Fibroblast of lung (primary cell): ENCODE measurements around the gene LXN. TPM values are rescaled to one million over a fixed set of nuclear protein-coding genes. Genes with fewer than 3 reads are reported as not detected.
A peak's percentile ranks its signal among the peaks of the same experiment; 100 is the strongest.

Experiments used
- DNase-seq, 2 donors: peaks; one replicate each; pipeline versions ENCODE4 v3.0.0 to v3.0.0-alpha.2; 2010; ENCODE audit warnings: low read depth in 2 of 2
- H2AFZ ChIP-seq: 2 replicates; pipeline ENCODE4 v1.5.1; 2012; ENCODE audit warnings: low read length, control low read depth, inconsistent platforms
- H3K27ac ChIP-seq: 2 replicates; pipeline ENCODE4 v1.5.1; 2011; ENCODE audit warnings: low read length, control low read depth; ENCODE audit not compliant: insufficient read depth
- H3K27me3 ChIP-seq: 2 replicates; pipeline ENCODE4 v1.5.1; 2011; ENCODE audit warnings: mild to moderate bottlenecking, low read length; ENCODE audit not compliant: control insufficient read depth, insufficient read depth
- H3K36me3 ChIP-seq: 2 replicates; pipeline ENCODE4 v1.5.1; 2011; ENCODE audit warnings: low read length; ENCODE audit not compliant: control insufficient read depth, insufficient read depth
- H3K4me1 ChIP-seq: 2 replicates; pipeline ENCODE4 v1.5.1; 2011; ENCODE audit warnings: low read length; ENCODE audit not compliant: control insufficient read depth, insufficient read depth; ENCODE audit errors: extremely low read depth
- H3K4me2 ChIP-seq: 2 replicates; pipeline ENCODE4 v1.5.1; 2011; ENCODE audit warnings: low read length, control low read depth; ENCODE audit not compliant: insufficient read depth; ENCODE audit errors: extremely low read depth
- H3K4me3 ChIP-seq, 4 experiments: fragments of 200-600 bp in 1 of 4; sonication (generic) in 1 of 4; replicated peaks in 1 of 4; 2 replicates each; pipeline ENCODE4 v1.5.1; 2011 to 2016; ENCODE audit warnings: low read length in 4 of 4, low read depth in 3 of 4, mild to moderate bottlenecking in 3 of 4, control low read depth in 2 of 4, inconsistent platforms in 1 of 4, mixed read lengths in 1 of 4; ENCODE audit not compliant: insufficient read depth in 1 of 4; ENCODE audit errors: control extremely low read depth in 1 of 4
- H3K79me2 ChIP-seq: 2 replicates; pipeline ENCODE4 v1.5.1; 2012; ENCODE audit warnings: mild to moderate bottlenecking, low read length, inconsistent platforms; ENCODE audit not compliant: control insufficient read depth, insufficient read depth
- H3K9ac ChIP-seq: 2 replicates; pipeline ENCODE4 v1.5.1; 2011; ENCODE audit warnings: mild to moderate bottlenecking, low read length, control low read depth; ENCODE audit not compliant: insufficient read depth
- H3K9me3 ChIP-seq: 2 replicates; pipeline ENCODE4 v1.5.1; 2012; ENCODE audit warnings: low read depth, low read length; ENCODE audit not compliant: control insufficient read depth, insufficient read depth
- H4K20me1 ChIP-seq: 2 replicates; pipeline ENCODE4 v1.5.1; 2011; ENCODE audit warnings: low read length; ENCODE audit not compliant: control insufficient read depth, insufficient read depth; ENCODE audit errors: extremely low read depth
- CTCF ChIP-seq, 2 donors: IDR thresholded peaks in 1 of 2; conservative IDR thresholded peaks in 1 of 2; 1 replicate in 1 of 2; 2 replicates in 1 of 2; pipeline ENCODE4 v1.5.1; 2011 to 2012; ENCODE audit warnings: low read length in 2 of 2, control low read depth in 1 of 2, inconsistent platforms in 1 of 2, low read depth in 1 of 2, mild to moderate bottlenecking in 1 of 2
- EZH2 ChIP-seq: IDR thresholded peaks from 2 replicates; pipeline ENCODE4 v1.5.1; 2012; ENCODE audit warnings: low read length, control low read depth, mild to moderate bottlenecking; ENCODE audit errors: missing control alignments
- polyA plus RNA-seq, 2 donors: library from polyadenylated mRNA; depleted of rRNA in 1 of 2; stranded (reverse) in 1 of 2; unstranded in 1 of 2; fragments of >200 nt; gene quantifications; 2 replicates each; pipeline ENCODE4 v1.2.1, GENCODE V29; 2011 to 2012; ENCODE audit warnings: missing spikeins in 1 of 2
- total RNA-seq: library from RNA; depleted of rRNA; stranded (reverse); fragments of >200 nt; gene quantifications from 2 replicates; pipeline ENCODE4 v1.2.1, GENCODE V29; 2014

LXN gene
- total and polyA plus RNA-seq, 2 donors (not counting 1 experiment from before 2014, with no cell fraction given), result 162 to 168 TPM

GRCh38 chr3:158717576-158717975 lies 45.1 kb upstream of the LXN start:
- Histone ChIP-seq H3K27ac (no peak overlapping the region), H3K27me3 (no peaks in the 10 kb centered on the region), H3K9ac (no peak overlapping the region), H4K20me1 (no peaks in the 10 kb centered on the region), H3K36me3 (no peaks in the 10 kb centered on the region), H2AFZ (no peak overlapping the region), H3K4me1 (peaks cover 7% of the 10 kb centered on the region), H3K4me3 (no peak overlapping the region), H3K4me2 (no peak overlapping the region), H3K79me2 (no peaks in the 10 kb centered on the region), H3K9me3 (no peaks in the 10 kb centered on the region)
- no peak for DNase-seq
- TF ChIP-seq CTCF (conservative IDR thresholded peaks at IDR 0.05 in 1 of 2, IDR thresholded peaks at IDR 0.05 in 1 of 2; ENCODE audit: low read depth in 1 of 2, low read length in 2 of 2), result no peak

- Histone ChIP-seq H3K9ac (no peak overlapping the region), H3K27me3 (no peaks in the 10 kb centered on the region), H3K27ac (no peak overlapping the region), H4K20me1 (no peaks in the 10 kb centered on the region), H3K4me2 (no peak overlapping the region), H2AFZ (no peak overlapping the region), H3K9me3 (no peaks in the 10 kb centered on the region), H3K36me3 (no peaks in the 10 kb centered on the region), H3K4me1 (peaks cover 18% of the 10 kb centered on the region), H3K79me2 (no peaks in the 10 kb centered on the region), H3K4me3 (no peak overlapping the region)
- peak; percentile 50 to 54 for DNase-seq
- TF ChIP-seq EZH2 (no peak), CTCF (conservative IDR thresholded peaks at IDR 0.05 in 1 of 2, IDR thresholded peaks at IDR 0.05 in 1 of 2; ENCODE audit: low read depth in 1 of 2, low read length in 2 of 2) (no peak)
Measured at GRCh38 chr3:158713094-158713499, 40.6 kb upstream of the LXN start.

- no peak overlapping the region for H3K4me2 ChIP-seq
- no peaks in the 10 kb centered on the region for H3K36me3 ChIP-seq
- no peaks in the 10 kb centered on the region for H3K27me3 ChIP-seq
- peaks cover 16% of the 10 kb centered on the region for H3K4me1 ChIP-seq
- H4K20me1 ChIP-seq, result no peaks in the 10 kb centered on the region
- TF ChIP-seq EZH2 (no peak), CTCF (conservative IDR thresholded peaks at IDR 0.05 in 1 of 2, IDR thresholded peaks at IDR 0.05 in 1 of 2; ENCODE audit: low read depth in 1 of 2, low read length in 2 of 2) (no peak)
- H3K79me2 ChIP-seq, result no peaks in the 10 kb centered on the region
- DNase-seq, result no peak
- no peak overlapping the region for H3K9ac ChIP-seq
- no peak overlapping the region for H2AFZ ChIP-seq
- no peaks in the 10 kb centered on the region for H3K9me3 ChIP-seq
- H3K4me3 ChIP-seq, result no peak overlapping the region
- H3K27ac ChIP-seq, result peak overlapping the region; percentile 59
Measured at GRCh38 chr3:158712443-158712842, 40.0 kb upstream of the LXN start.
